ENCODE measurements around the gene GNB1L.

The GNB1L gene

GRCh38 chr22:19791894-19792293, 62.8 kb downstream of the GNB1L start:
- Histone ChIP-seq H3K27ac (no peak overlapping the region), H3K4me3 (no peak overlapping the region)
- DNase-seq (ENCODE audit: low spot score), result no peak
- TF ChIP-seq CTCF (IDR thresholded peaks at IDR 0.05), result no peak

GRCh38 chr22:19791243-19791642, 63.4 kb downstream of the GNB1L start:
- TF ChIP-seq CTCF (IDR thresholded peaks at IDR 0.05), result no peak
- DNase-seq (ENCODE audit: low spot score), result no peak
- no peak overlapping the region for H3K4me3 ChIP-seq
- H3K27ac ChIP-seq, result no peak overlapping the region

GRCh38 chr22:19789828-19790227, 64.8 kb downstream of the GNB1L start:
- no peak for TF ChIP-seq CTCF (IDR thresholded peaks at IDR 0.05)
- no peak overlapping the region for H3K27ac ChIP-seq
- DNase-seq (ENCODE audit: low spot score), result no peak
- H3K4me3 ChIP-seq, result no peak overlapping the region

- Histone ChIP-seq H3K27ac (no peak overlapping the region), H3K4me3 (no peak overlapping the region)
- no peak for TF ChIP-seq CTCF (IDR thresholded peaks at IDR 0.05)
- DNase-seq (ENCODE audit: low spot score), result no peak
These were observed 65.3 kb downstream of the GNB1L start for GRCh38 chr22:19789406-19789805.

GRCh38 chr22:19788661-19789225, 65.9 kb downstream of the GNB1L start:
- TF ChIP-seq CTCF (IDR thresholded peaks at IDR 0.05), result no peak
- no peak for DNase-seq (ENCODE audit: low spot score)
- no peak overlapping the region for H3K27ac ChIP-seq
- no peak overlapping the region for H3K4me3 ChIP-seq

- Histone ChIP-seq H3K27ac (no peak overlapping the region), H3K4me3 (no peak overlapping the region)
- TF ChIP-seq CTCF (IDR thresholded peaks at IDR 0.05), result no peak
- no peak for DNase-seq (ENCODE audit: low spot score)
These were observed 66.9 kb downstream of the GNB1L start for GRCh38 chr22:19787849-19788141.

GRCh38 chr22:19786959-19787848, 67.5 kb downstream of the GNB1L start:
- no peak for DNase-seq (ENCODE audit: low spot score)
- Histone ChIP-seq H3K27ac (no peak overlapping the region), H3K4me3 (no peak overlapping the region)
- no peak for TF ChIP-seq CTCF (IDR thresholded peaks at IDR 0.05)
